ENCODE results near the gene RNF214. TPM values are rescaled to one million over a fixed set of nuclear protein-coding genes. Genes with fewer than 3 reads are reported as not detected.
"Not testable (repeated sequence)": the region's sequence is repeated elsewhere in the genome, so short reads cannot be mapped to it uniquely, and the experiment has no call there.

The RNF214 gene
- total and polyA plus RNA-seq, 7 donors: 6.2 to 23.8 (median 11.1) TPM

GRCh38 chr11:117208710-117209109 lies 23.8 kb upstream of the RNF214 start:
- intact Hi-C loops (cut with DNase I): loop anchor here (2.0 kb wide), 1 partner anchor 76 kb away; no protein-coding TSS in a partner anchor
- not testable (repeated sequence) for H3K4me3 ChIP-seq, H3K27me3 ChIP-seq, H3K9me3 ChIP-seq
- H3K4me1 ChIP-seq: peaks cover 0 to 31% (median 23%) of the 10 kb centered on the region in 4 donors
- DNase-seq: peak; percentile 85
- peak in 2 of 4 experiments; percentile 17 to 21 for TF ChIP-seq CTCF (IDR thresholded peaks at IDR 0.05)
- peak; percentile 40 to 96 (median 84) for TF ChIP-seq POLR2AphosphoS5 (IDR thresholded peaks at IDR 0.05)
- 94 to 96% methylated on average over 9 of the region's 13 CpGs for WGBS, 2 donors
- H3K27ac ChIP-seq: peak overlapping the region in 3 of 4 donors; percentile 56 to 60 (median 56)
- H3K36me3 ChIP-seq: peaks cover 11 to 34% (median 18%) of the 10 kb centered on the region in 4 donors

- H3K4me3 ChIP-seq, H3K27me3 ChIP-seq, H3K9me3 ChIP-seq, DNase-seq: not testable (repeated sequence)
- H3K27ac ChIP-seq: peak overlapping the region; percentile 35 to 72 (median 58)
- TF ChIP-seq POLR2A (IDR thresholded peaks at IDR 0.05) (peak; percentile 40 to 49), POLR2AphosphoS5 (IDR thresholded peaks at IDR 0.05) (peak; percentile 53 to 94 (median 78))
- peaks cover 5 to 32% (median 12%) of the 10 kb centered on the region in 4 donors for H3K36me3 ChIP-seq
- intact Hi-C loops (cut with DNase I): loop anchor here (2.0 kb wide), 1 partner anchor 77 kb away; no protein-coding TSS in a partner anchor
- WGBS, 2 donors: 90 to 94% methylated on average over 7 of the region's 8 CpGs
- H3K4me1 ChIP-seq: peaks cover 0 to 23% (median 16%) of the 10 kb centered on the region in 4 donors
These were observed 22.9 kb upstream of the RNF214 start for GRCh38 chr11:117209351-117210125.

GRCh38 chr11:117210620-117211019 lies 21.9 kb upstream of the RNF214 start:
- TF ChIP-seq POLR2AphosphoS5 (IDR thresholded peaks at IDR 0.05) (peak in 2 of 4 donors; percentile 68 to 77), CTCF (IDR thresholded peaks at IDR 0.05) (no peak)
- H3K27me3 ChIP-seq: no peaks in the 10 kb centered on the region
- H3K4me1 ChIP-seq: peaks cover 0 to 12% (median 5%) of the 10 kb centered on the region in 4 donors
- intact Hi-C loops (cut with DNase I): no loop called here
- 97 to 99% methylated on average over 3 of the region's 3 CpGs for WGBS, 2 donors
- H3K4me3 ChIP-seq: no peak overlapping the region
- no peak for DNase-seq
- H3K27ac ChIP-seq: peak overlapping the region; percentile 35 to 72 (median 58)
- no peaks in the 10 kb centered on the region for H3K9me3 ChIP-seq
- peaks cover 0 to 28% (median 5%) of the 10 kb centered on the region in 4 donors for H3K36me3 ChIP-seq

- no peak for DNase-seq
- no peaks in the 10 kb centered on the region for H3K9me3 ChIP-seq
- H3K4me3 ChIP-seq: no peak overlapping the region
- peak overlapping the region in 3 of 4 donors; percentile 56 to 72 (median 59) for H3K27ac ChIP-seq
- intact Hi-C loops (cut with DNase I): no loop called here
- TF ChIP-seq EP300 (IDR thresholded peaks at IDR 0.05) (no peak), POLR2AphosphoS5 (IDR thresholded peaks at IDR 0.05) (peak in 2 of 4 donors; percentile 66 to 72)
- peaks cover 0 to 30% (median 25%) of the 10 kb centered on the region in 4 donors for H3K4me1 ChIP-seq
- H3K36me3 ChIP-seq: peaks cover 0 to 24% (median 7%) of the 10 kb centered on the region in 4 donors
- no peaks in the 10 kb centered on the region for H3K27me3 ChIP-seq
- 96 to 97% methylated on average over 11 of the region's 11 CpGs for WGBS, 2 donors
These were observed 19.6 kb upstream of the RNF214 start for GRCh38 chr11:117212697-117213355.

GRCh38 chr11:117214404-117215110 lies 17.9 kb upstream of the RNF214 start:
- peaks cover 0 to 47% (median 42%) of the 10 kb centered on the region in 4 donors for H3K4me1 ChIP-seq
- TF ChIP-seq POLR2AphosphoS5 (IDR thresholded peaks at IDR 0.05) (peak in 2 of 4 donors; percentile 56 to 75), EP300 (IDR thresholded peaks at IDR 0.05) (no peak)
- no peaks in the 10 kb centered on the region for H3K27me3 ChIP-seq
- WGBS, 2 donors: 91 to 92% methylated on average over 7 of the region's 7 CpGs
- peak overlapping the region; percentile 4 to 90 (median 55) for H3K27ac ChIP-seq
- no peak for DNase-seq
- intact Hi-C loops (cut with DNase I): no loop called here
- no peak overlapping the region for H3K4me3 ChIP-seq
- no peaks in the 10 kb centered on the region for H3K9me3 ChIP-seq
- peaks cover 0 to 37% (median 11%) of the 10 kb centered on the region in 4 donors for H3K36me3 ChIP-seq
